H1 (cell line): ENCODE measurements around the gene CAMTA1. TPM values are rescaled to one million over a fixed set of nuclear protein-coding genes. Genes with fewer than 3 reads are reported as not detected.

Experiments used
- CTCF ChIA-PET: fragments of 300-600 bp; sonication (Branson Sonifier 250); formaldehyde crosslinking; loops from one replicate; lab custom pipeline; 2021; ENCODE audit not compliant: partially characterized antibody; lab: Charles Lee
- POLR2A ChIA-PET: fragments of 300-600 bp; sonication (Branson Sonifier 250); formaldehyde crosslinking; loops from one replicate; lab custom pipeline; 2021; ENCODE audit warnings: inconsistent platforms; ENCODE audit not compliant: partially characterized antibody; lab: Charles Lee
- DNase-seq, 2 experiments: peaks; one replicate each; pipeline versions ENCODE4 v3.0.0 to v3.0.0-alpha.2; 2010 to 2022; ENCODE audit warnings: low spot score in 2 of 2, low read depth in 1 of 2, mixed read lengths in 1 of 2
- FAIRE-seq: peaks from 2 replicates; lab custom pipeline; 2011; peaks lifted over from hg19 to GRCh38; lab: Jason Lieb, UNC
- H2AFZ ChIP-seq: 2 replicates; pipeline ENCODE4 v1.8.1; 2012; ENCODE audit warnings: low read length, inconsistent platforms
- H2AK5ac ChIP-seq: 2 replicates; pipeline ENCODE4 v1.6.1; 2013; ENCODE audit warnings: low read depth, low read length
- H2BK120ac ChIP-seq: replicated peaks from 2 replicates; pipeline ENCODE3; 2013; ENCODE audit warnings: low read depth, low read length, inconsistent platforms
- H2BK12ac ChIP-seq: 2 replicates; pipeline ENCODE4 v1.6.1; 2013; ENCODE audit warnings: low read depth, low read length
- H2BK15ac ChIP-seq: 2 replicates; pipeline ENCODE4 v1.6.1; 2013; ENCODE audit warnings: low read length
- H2BK20ac ChIP-seq: 2 replicates; pipeline ENCODE4 v1.6.1; 2013; ENCODE audit warnings: low read length
- H2BK5ac ChIP-seq: 2 replicates; pipeline ENCODE4 v1.6.1; 2013; ENCODE audit warnings: low read depth, low read length
- H3K14ac ChIP-seq: 2 replicates; pipeline ENCODE4 v1.6.1; 2013; ENCODE audit warnings: inconsistent platforms; ENCODE audit not compliant: insufficient read length
- H3K18ac ChIP-seq: 2 replicates; pipeline ENCODE4 v1.6.1; 2013; ENCODE audit warnings: low read length; ENCODE audit errors: extremely low read depth
- H3K23ac ChIP-seq: 2 replicates; pipeline ENCODE4 v1.6.1; 2013; ENCODE audit warnings: inconsistent platforms; ENCODE audit not compliant: insufficient read length
- H3K23me2 ChIP-seq: 2 replicates; pipeline ENCODE4 v1.6.1; 2013; ENCODE audit warnings: low read depth, low read length
- H3K27ac ChIP-seq: 2 replicates; pipeline ENCODE4 v1.6.1; 2011; ENCODE audit warnings: low read depth, low read length, inconsistent platforms
- H3K27me3 ChIP-seq, 4 experiments: replicated peaks in 1 of 4; 1 replicate in 1 of 4; 2 replicates in 3 of 4; pipeline versions ENCODE4 v1.6.1 to v1.8.1; 2011 to 2013; ENCODE audit warnings: low read length in 3 of 4, mild to moderate bottlenecking in 3 of 4, inconsistent platforms in 2 of 4, mixed read lengths in 2 of 4, moderate library complexity in 1 of 4; ENCODE audit not compliant: control insufficient read depth in 3 of 4, insufficient read depth in 3 of 4; ENCODE audit errors: extremely low read depth in 1 of 4
- H3K36me3 ChIP-seq, 4 experiments: 2 replicates each; pipeline versions ENCODE4 v1.6.1 to v1.8.1; 2011 to 2013; ENCODE audit warnings: mild to moderate bottlenecking in 4 of 4, low read length in 3 of 4, moderate library complexity in 2 of 4, control low read depth in 1 of 4, inconsistent platforms in 1 of 4; ENCODE audit not compliant: insufficient read depth in 4 of 4, control insufficient read depth in 2 of 4
- H3K4ac ChIP-seq: replicated peaks from 2 replicates; pipeline ENCODE3; 2013; ENCODE audit warnings: low read length, low read depth, mixed read lengths, inconsistent platforms; ENCODE audit not compliant: insufficient read length
- H3K4me1 ChIP-seq, 4 experiments: replicated peaks in 1 of 4; 1 replicate in 1 of 4; 2 replicates in 3 of 4; pipeline versions ENCODE4 v1.6.1 to v1.8.1; 2011 to 2013; ENCODE audit warnings: low read length in 3 of 4, inconsistent platforms in 2 of 4, mixed read lengths in 1 of 4; ENCODE audit not compliant: insufficient read depth in 4 of 4, control insufficient read depth in 3 of 4
- H3K4me2 ChIP-seq, 2 experiments: 2 replicates each; pipeline versions ENCODE4 v1.6.1 to v1.8.1; 2011 to 2013; ENCODE audit warnings: low read depth in 2 of 2, low read length in 2 of 2, control low read depth in 1 of 2, inconsistent platforms in 1 of 2, mild to moderate bottlenecking in 1 of 2; ENCODE audit not compliant: insufficient read depth in 1 of 2
- H3K4me3 ChIP-seq, 4 experiments: fragments of 200-600, 300-600 bp in 1 of 4; sonication (generic), shearing (Covaris generic), sonication (Bioruptor Twin) in 1 of 4; 2 replicates each; pipeline versions ENCODE4 v1.5.1 to v1.8.1; 2011 to 2016; ENCODE audit warnings: low read length in 4 of 4, low read depth in 3 of 4, control low read depth in 2 of 4, inconsistent platforms in 2 of 4, mild to moderate bottlenecking in 2 of 4, mixed read lengths in 1 of 4, moderate library complexity in 1 of 4; ENCODE audit not compliant: insufficient read depth in 2 of 4; ENCODE audit errors: extremely low read depth in 1 of 4
- H3K56ac ChIP-seq: replicated peaks from 2 replicates; pipeline ENCODE3; 2013; ENCODE audit warnings: low read depth, mild to moderate bottlenecking, mixed read lengths, low read length, inconsistent platforms; ENCODE audit not compliant: insufficient read length
- H3K79me1 ChIP-seq: 2 replicates; pipeline ENCODE4 v1.6.1; 2013; ENCODE audit warnings: low read depth, low read length, control low read depth
- H3K79me2 ChIP-seq, 2 experiments: 2 replicates each; pipeline versions ENCODE4 v1.6.1 to v1.8.1; 2012 to 2013; ENCODE audit warnings: low read length in 2 of 2, mild to moderate bottlenecking in 2 of 2, inconsistent platforms in 1 of 2; ENCODE audit not compliant: insufficient read depth in 2 of 2, control insufficient read depth in 1 of 2
- H3K9ac ChIP-seq, 4 experiments: replicated peaks in 1 of 4; 1 replicate in 1 of 4; 2 replicates in 3 of 4; pipeline versions ENCODE4 v1.6.1 to v1.8.1; 2011 to 2013; ENCODE audit warnings: low read depth in 3 of 4, low read length in 3 of 4, control low read depth in 2 of 4, mild to moderate bottlenecking in 2 of 4, moderate library complexity in 2 of 4, inconsistent platforms in 1 of 4; ENCODE audit errors: extremely low read depth in 1 of 4
- H3K9me3 ChIP-seq, 2 experiments: 2 replicates each; pipeline versions ENCODE4 v1.6.1 to v1.8.1; 2012 to 2013; ENCODE audit warnings: mild to moderate bottlenecking in 2 of 2, moderate library complexity in 2 of 2, control low read depth in 1 of 2, inconsistent platforms in 1 of 2, low read depth in 1 of 2, low read length in 1 of 2, mixed read lengths in 1 of 2; ENCODE audit not compliant: insufficient read depth in 2 of 2
- H4K20me1 ChIP-seq, 2 experiments: replicated peaks in 1 of 2; 2 replicates each; pipeline versions ENCODE3 to v1.8.1; 2011 to 2013; ENCODE audit warnings: inconsistent platforms in 2 of 2, low read length in 2 of 2, mild to moderate bottlenecking in 1 of 2; ENCODE audit not compliant: insufficient read depth in 2 of 2, control insufficient read depth in 1 of 2
- H4K5ac ChIP-seq: 2 replicates; pipeline ENCODE4 v1.6.1; 2013; ENCODE audit warnings: low read length, low read depth, mixed read lengths, inconsistent platforms; ENCODE audit not compliant: insufficient read length
- H4K8ac ChIP-seq: 2 replicates; pipeline ENCODE4 v1.8.0; 2013; ENCODE audit warnings: mild to moderate bottlenecking, moderate library complexity, low read length, inconsistent platforms; ENCODE audit not compliant: insufficient read depth; ENCODE audit errors: extremely low read depth
- H4K91ac ChIP-seq: replicated peaks from 2 replicates; pipeline ENCODE3; 2013; ENCODE audit warnings: low read length, mixed read lengths, inconsistent platforms; ENCODE audit not compliant: insufficient read length
- ASH2L ChIP-seq: fragments of 200-600, 300-600 bp; sonication (generic); IDR thresholded peaks from one replicate; pipeline ENCODE4 v1.7.1; 2017; ENCODE audit warnings: low read length
- CBX5 ChIP-seq: fragments of 300-800, 300-1000 bp; sonication (generic); IDR thresholded peaks from 2 replicates; pipeline ENCODE4 v1.7.1; 2016; ENCODE audit warnings: antibody characterized with exemption, low read length, low read depth
- CHD2 ChIP-seq: IDR thresholded peaks from 2 replicates; pipeline ENCODE4 v1.6.1; 2012; ENCODE audit warnings: low read length, improper control_type of control experiment
- EGR1 ChIP-seq: IDR thresholded peaks from 2 replicates; pipeline ENCODE4 v1.6.1; 2011; ENCODE audit warnings: low read depth, low read length, borderline replicate concordance
- EP300 ChIP-seq, 2 experiments: IDR thresholded peaks; 1 replicate in 1 of 2; 2 replicates in 1 of 2; pipeline ENCODE4 v1.6.1; 2011 to 2012; ENCODE audit warnings: low read depth in 2 of 2, low read length in 2 of 2, mild to moderate bottlenecking in 2 of 2, borderline replicate concordance in 1 of 2, inconsistent platforms in 1 of 2, moderate library complexity in 1 of 2
- FOSL1 ChIP-seq: IDR thresholded peaks from 2 replicates; pipeline ENCODE4 v1.6.1; 2011; ENCODE audit warnings: mild to moderate bottlenecking, low read depth, low read length, moderate library complexity; ENCODE audit not compliant: insufficient read depth
- PHF8 ChIP-seq: fragments of 200-600 bp; sonication (generic); conservative IDR thresholded peaks from 2 replicates; pipeline ENCODE4 v1.7.1; 2012; ENCODE audit warnings: low read depth, mild to moderate bottlenecking, inconsistent platforms, low read length, moderate library complexity
- POLR2AphosphoS5 ChIP-seq: IDR thresholded peaks from 2 replicates; pipeline ENCODE4 v1.6.1; 2011; ENCODE audit warnings: low read depth, low read length
- RAD21 ChIP-seq, 2 experiments: IDR thresholded peaks in 1 of 2; conservative IDR thresholded peaks in 1 of 2; 2 replicates each; pipeline ENCODE4 v1.6.1; 2011; ENCODE audit warnings: low read depth in 2 of 2, low read length in 2 of 2, improper control_type of control experiment in 1 of 2, inconsistent platforms in 1 of 2, mild to moderate bottlenecking in 1 of 2, moderate library complexity in 1 of 2
- SP1 ChIP-seq: IDR thresholded peaks from 2 replicates; pipeline ENCODE4 v1.6.1; 2011; ENCODE audit warnings: low read depth, low read length
- WGBS, 2 experiments: shearing (Covaris generic) in 1 of 2; methylation state at CpG; one replicate each; pipeline versions ENCODE4 v1.1.6 to v1.1.7; 2013 to 2015; ENCODE audit warnings: low lambda C conversion rate in 2 of 2, mixed read lengths in 2 of 2, inconsistent platforms in 1 of 2, low coverage in 1 of 2, missing lambda C conversion rate in 1 of 2; ENCODE audit not compliant: insufficient replicate concordance in 2 of 2, insufficient coverage in 1 of 2, insufficient read length in 1 of 2; ENCODE audit errors: extremely low coverage in 1 of 2, missing lambda C conversion rate in 1 of 2; 5-methylcytosine and 5-hydroxymethylcytosine counted together
- polyA plus RNA-seq, 7 experiments: library from polyadenylated mRNA; depleted of rRNA in 3 of 7; stranded (reverse) in 5 of 7; unstranded in 2 of 7; fragments of >200 nt in 5 of 7; fragments of 200-250 nt in 2 of 7; gene quantifications; 1 replicate in 5 of 7; 2 replicates in 1 of 7; 4 replicates in 1 of 7; pipeline versions ENCODE4 v1.2.1 to v1.2.3, GENCODE V29; 2011 to 2013; ENCODE audit warnings: missing spikeins in 2 of 7, mixed read lengths in 2 of 7
- total RNA-seq: library from RNA; stranded (reverse); fragmentation: NEBNext Ultra II Directional; extraction: Animal tissue kit (Norgen Biotek cat#: 25700); gene quantifications from 2 replicates; pipeline ENCODE4 v1.2.1, GENCODE V29; 2021

The CAMTA1 gene
- total and polyA plus RNA-seq, 2 of the 8 experiments (the other 6 are each of a cell fraction or from before 2014, with no cell fraction given) = 65.0 to 119 TPM

- no peak overlapping the region for H4K5ac ChIP-seq
- no peaks in the 10 kb centered on the region for H3K23me2 ChIP-seq
- no peaks in the 10 kb centered on the region for H4K20me1 ChIP-seq
- H3K18ac ChIP-seq = no peak overlapping the region
- H3K9ac ChIP-seq = no peak overlapping the region
- H3K56ac ChIP-seq = no peak overlapping the region
- H2BK120ac ChIP-seq = no peak overlapping the region
- H3K14ac ChIP-seq = no peak overlapping the region
- H3K79me1 ChIP-seq = no peaks in the 10 kb centered on the region
- no peak overlapping the region for H3K27ac ChIP-seq
- H3K27me3 ChIP-seq = no peaks in the 10 kb centered on the region
- H2BK15ac ChIP-seq = no peak overlapping the region
- no peak overlapping the region for H3K4me2 ChIP-seq
- H3K36me3 ChIP-seq = no peaks in the 10 kb centered on the region
- no peak for DNase-seq
- H3K9me3 ChIP-seq = no peaks in the 10 kb centered on the region
- no peak overlapping the region for H2AFZ ChIP-seq
- H2BK20ac ChIP-seq = no peak overlapping the region; the same call in 1 of the 2 replicates
- no peak overlapping the region for H3K23ac ChIP-seq
- H2BK12ac ChIP-seq = no peak overlapping the region
- H4K8ac ChIP-seq = no peak overlapping the region
- no peak overlapping the region for H2BK5ac ChIP-seq
- 73% methylated on average over 14 of the region's 14 CpGs; no CpG with 5 or more reads in 1 of the 2 experiments for WGBS, 2 experiments
- FAIRE-seq = no peak
- H2AK5ac ChIP-seq = no peak overlapping the region
- H3K4ac ChIP-seq = no peak overlapping the region
- ChIA-PET CTCF (interaction anchor here (0.9 kb wide), 1 partner anchor 27 kb away, joined by 4 read pairs; no protein-coding TSS in a partner anchor), POLR2A (no interaction called here)
- no peaks in the 10 kb centered on the region for H3K79me2 ChIP-seq
- H4K91ac ChIP-seq = no peak overlapping the region
- peaks cover 0 to 11% (median 7%) of the 10 kb centered on the region in 4 experiments; a peak in 5 of 7 replicates for H3K4me1 ChIP-seq
- H3K4me3 ChIP-seq = no peak overlapping the region
- no peak for TF ChIP-seq EGR1
- no peak for TF ChIP-seq FOSL1
- TF ChIP-seq RAD21 (IDR thresholded peaks at IDR 0.05 in 1 of 2, conservative IDR thresholded peaks at IDR 0.05 in 1 of 2; ENCODE audit: low read depth in 2 of 2, low read length in 2 of 2) = no peak
- no peak for TF ChIP-seq SP1
- TF ChIP-seq EP300 (IDR thresholded peaks at IDR 0.05; ENCODE audit: borderline replicate concordance in 1 of 2, low read depth in 2 of 2, low read length in 2 of 2) = no peak
- no peak for TF ChIP-seq CHD2
- no peak for TF ChIP-seq PHF8
- no peak for TF ChIP-seq POLR2AphosphoS5
- TF ChIP-seq CBX5 = no peak
- no peak for TF ChIP-seq ASH2L
Measured at GRCh38 chr1:7373876-7374562, 588.8 kb downstream of the CAMTA1 start.
